Measurements from ENCODE around the gene DMWD.

DMWD gene

DNA sequence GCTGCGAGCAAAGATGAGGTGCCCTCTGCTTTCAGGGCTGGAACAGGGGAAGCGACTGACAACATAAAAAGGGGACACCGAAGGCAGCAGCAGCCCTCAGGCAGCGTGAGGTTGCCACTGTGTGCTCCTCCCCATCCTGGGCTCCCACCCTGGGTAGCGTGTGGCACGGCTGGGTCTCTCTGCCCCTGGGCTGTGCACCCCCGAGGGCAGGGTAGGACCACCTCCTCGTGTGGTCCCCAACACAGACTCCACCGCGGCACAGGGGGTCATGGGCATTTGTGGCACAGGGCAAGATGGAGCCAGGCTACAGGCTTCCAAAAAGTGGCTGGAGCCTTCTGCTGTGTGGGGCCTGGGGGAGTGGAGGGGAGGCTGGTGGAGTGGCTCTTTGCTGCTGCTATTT, 28.9 kb upstream of the DMWD start:
- DNase-seq (ENCODE audit: low read depth in 1 of 2, low spot score in 1 of 2): no peak
- Histone ChIP-seq H3K4me3 (replicated peaks; ENCODE audit: insufficient read depth, low read length) (no peak overlapping the region), H3K27me3 (ENCODE audit: insufficient read depth, poor library complexity, severe bottlenecking) (no peaks in the 10 kb centered on the region), H3K27ac (replicated peaks) (no peak overlapping the region)
- no peak for TF ChIP-seq GABPA (IDR thresholded peaks at IDR 0.05; ENCODE audit: low read depth)
- TF ChIP-seq POLR2AphosphoS5 (IDR thresholded peaks at IDR 0.05; ENCODE audit: low read depth): no peak
- no peak for TF ChIP-seq SPI1 (IDR thresholded peaks at IDR 0.05; ENCODE audit: borderline replicate concordance, low read depth)
- TF ChIP-seq, protein P1, sequence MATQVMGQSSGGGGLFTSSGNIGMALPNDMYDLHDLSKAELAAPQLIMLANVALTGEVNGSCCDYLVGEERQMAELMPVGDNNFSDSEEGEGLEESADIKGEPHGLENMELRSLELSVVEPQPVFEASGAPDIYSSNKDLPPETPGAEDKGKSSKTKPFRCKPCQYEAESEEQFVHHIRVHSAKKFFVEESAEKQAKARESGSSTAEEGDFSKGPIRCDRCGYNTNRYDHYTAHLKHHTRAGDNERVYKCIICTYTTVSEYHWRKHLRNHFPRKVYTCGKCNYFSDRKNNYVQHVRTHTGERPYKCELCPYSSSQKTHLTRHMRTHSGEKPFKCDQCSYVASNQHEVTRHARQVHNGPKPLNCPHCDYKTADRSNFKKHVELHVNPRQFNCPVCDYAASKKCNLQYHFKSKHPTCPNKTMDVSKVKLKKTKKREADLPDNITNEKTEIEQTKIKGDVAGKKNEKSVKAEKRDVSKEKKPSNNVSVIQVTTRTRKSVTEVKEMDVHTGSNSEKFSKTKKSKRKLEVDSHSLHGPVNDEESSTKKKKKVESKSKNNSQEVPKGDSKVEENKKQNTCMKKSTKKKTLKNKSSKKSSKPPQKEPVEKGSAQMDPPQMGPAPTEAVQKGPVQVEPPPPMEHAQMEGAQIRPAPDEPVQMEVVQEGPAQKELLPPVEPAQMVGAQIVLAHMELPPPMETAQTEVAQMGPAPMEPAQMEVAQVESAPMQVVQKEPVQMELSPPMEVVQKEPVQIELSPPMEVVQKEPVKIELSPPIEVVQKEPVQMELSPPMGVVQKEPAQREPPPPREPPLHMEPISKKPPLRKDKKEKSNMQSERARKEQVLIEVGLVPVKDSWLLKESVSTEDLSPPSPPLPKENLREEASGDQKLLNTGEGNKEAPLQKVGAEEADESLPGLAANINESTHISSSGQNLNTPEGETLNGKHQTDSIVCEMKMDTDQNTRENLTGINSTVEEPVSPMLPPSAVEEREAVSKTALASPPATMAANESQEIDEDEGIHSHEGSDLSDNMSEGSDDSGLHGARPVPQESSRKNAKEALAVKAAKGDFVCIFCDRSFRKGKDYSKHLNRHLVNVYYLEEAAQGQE (IDR thresholded peaks at IDR 0.05; ENCODE audit: insufficient replicate concordance, low read depth): no peak
- TF ChIP-seq, protein P2, sequence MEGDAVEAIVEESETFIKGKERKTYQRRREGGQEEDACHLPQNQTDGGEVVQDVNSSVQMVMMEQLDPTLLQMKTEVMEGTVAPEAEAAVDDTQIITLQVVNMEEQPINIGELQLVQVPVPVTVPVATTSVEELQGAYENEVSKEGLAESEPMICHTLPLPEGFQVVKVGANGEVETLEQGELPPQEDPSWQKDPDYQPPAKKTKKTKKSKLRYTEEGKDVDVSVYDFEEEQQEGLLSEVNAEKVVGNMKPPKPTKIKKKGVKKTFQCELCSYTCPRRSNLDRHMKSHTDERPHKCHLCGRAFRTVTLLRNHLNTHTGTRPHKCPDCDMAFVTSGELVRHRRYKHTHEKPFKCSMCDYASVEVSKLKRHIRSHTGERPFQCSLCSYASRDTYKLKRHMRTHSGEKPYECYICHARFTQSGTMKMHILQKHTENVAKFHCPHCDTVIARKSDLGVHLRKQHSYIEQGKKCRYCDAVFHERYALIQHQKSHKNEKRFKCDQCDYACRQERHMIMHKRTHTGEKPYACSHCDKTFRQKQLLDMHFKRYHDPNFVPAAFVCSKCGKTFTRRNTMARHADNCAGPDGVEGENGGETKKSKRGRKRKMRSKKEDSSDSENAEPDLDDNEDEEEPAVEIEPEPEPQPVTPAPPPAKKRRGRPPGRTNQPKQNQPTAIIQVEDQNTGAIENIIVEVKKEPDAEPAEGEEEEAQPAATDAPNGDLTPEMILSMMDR (IDR thresholded peaks at IDR 0.05; ENCODE audit: insufficient read depth, low read length): no peak

DNA sequence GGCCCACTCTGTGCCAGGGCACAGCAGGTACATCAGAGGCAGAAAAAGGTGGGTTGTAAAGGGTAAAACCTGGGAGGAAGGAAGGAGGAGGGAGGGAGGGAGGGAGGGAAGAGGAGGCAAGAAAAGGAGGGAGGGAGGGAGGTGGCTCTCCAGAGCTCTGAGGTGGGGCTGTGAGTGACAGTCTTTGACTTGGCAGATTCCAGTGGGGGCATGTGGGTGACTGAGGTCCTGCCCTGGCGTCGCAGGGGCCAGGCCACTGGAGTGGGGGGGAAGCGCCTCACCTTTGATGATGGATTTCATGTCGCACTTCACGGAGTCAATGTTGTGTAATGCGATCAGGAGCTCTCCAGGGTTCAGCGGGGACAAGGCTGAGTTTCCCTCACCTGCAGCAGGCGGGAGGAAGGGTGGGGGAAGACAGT, 28.5 kb upstream of the DMWD start:
- TF ChIP-seq, protein P2 (IDR thresholded peaks at IDR 0.05; ENCODE audit: insufficient read depth, low read length): no peak
- TF ChIP-seq SPI1 (IDR thresholded peaks at IDR 0.05; ENCODE audit: borderline replicate concordance, low read depth) (no peak), POLR2AphosphoS5 (IDR thresholded peaks at IDR 0.05; ENCODE audit: low read depth) (no peak; the same call in 1 of the 2 replicates), GABPA (IDR thresholded peaks at IDR 0.05; ENCODE audit: low read depth) (no peak)
- TF ChIP-seq, protein P1 (IDR thresholded peaks at IDR 0.05; ENCODE audit: insufficient replicate concordance, low read depth): no peak
- no peak overlapping the region for H3K27ac ChIP-seq (replicated peaks)
- no peak for DNase-seq (ENCODE audit: low read depth in 1 of 2, low spot score in 1 of 2)
- no peak overlapping the region for H3K4me3 ChIP-seq (replicated peaks; ENCODE audit: insufficient read depth, low read length)
- no peaks in the 10 kb centered on the region for H3K27me3 ChIP-seq (ENCODE audit: insufficient read depth, poor library complexity, severe bottlenecking)

DNA sequence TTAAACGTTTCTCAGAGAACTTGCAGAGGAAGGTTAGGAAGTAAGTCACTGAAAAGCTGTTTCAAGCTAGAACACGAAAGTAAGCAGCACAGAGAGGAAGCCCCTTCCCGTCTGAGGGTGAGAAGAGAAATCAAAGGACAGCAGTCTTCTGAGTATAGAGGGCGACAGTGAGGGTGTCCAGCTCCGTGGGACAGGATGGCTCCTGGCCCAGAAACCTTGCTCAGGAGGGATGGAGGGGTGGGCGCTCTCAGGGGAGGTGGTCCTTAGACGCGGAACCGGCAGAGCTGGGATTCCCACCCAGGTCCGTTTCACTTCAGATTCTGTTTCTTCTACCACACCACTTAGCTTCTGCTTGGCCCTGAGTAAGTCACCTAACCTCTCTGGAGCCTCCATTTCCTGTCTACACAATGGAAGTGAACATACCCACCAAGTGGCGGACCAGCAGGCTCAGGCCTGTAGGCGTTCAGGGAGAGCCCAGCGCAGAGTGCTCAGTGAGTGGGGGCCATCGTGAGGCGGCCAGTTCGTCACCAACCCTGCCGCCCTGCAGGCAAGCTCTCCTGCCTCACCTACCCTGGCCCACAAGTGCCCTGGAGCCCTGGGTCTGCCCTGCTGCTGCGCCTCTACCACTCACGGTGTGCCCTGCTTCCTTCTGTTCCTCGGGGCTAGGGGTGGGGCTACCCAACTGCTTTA, 27.9 kb upstream of the DMWD start:
- no peak overlapping the region for H3K4me3 ChIP-seq (replicated peaks; ENCODE audit: insufficient read depth, low read length)
- no peak overlapping the region for H3K27ac ChIP-seq (replicated peaks)
- DNase-seq (ENCODE audit: low read depth in 1 of 2, low spot score in 1 of 2): no peak
- TF ChIP-seq POLR2AphosphoS5 (IDR thresholded peaks at IDR 0.05; ENCODE audit: low read depth) (no peak), GABPA (IDR thresholded peaks at IDR 0.05; ENCODE audit: low read depth) (no peak), SPI1 (IDR thresholded peaks at IDR 0.05; ENCODE audit: borderline replicate concordance, low read depth) (no peak)
- TF ChIP-seq, protein P2 (IDR thresholded peaks at IDR 0.05; ENCODE audit: insufficient read depth, low read length): no peak
- TF ChIP-seq, protein P1 (IDR thresholded peaks at IDR 0.05; ENCODE audit: insufficient replicate concordance, low read depth): no peak
- H3K27me3 ChIP-seq (ENCODE audit: insufficient read depth, poor library complexity, severe bottlenecking): no peaks in the 10 kb centered on the region
